Activated CD8-positive, alpha-beta memory T cell treated with anti-CD3 and anti-CD28 coated beads for 36 hours (primary cell): ENCODE data around the gene HECTD4. TPM values are rescaled to one million over a fixed set of nuclear protein-coding genes. Genes with fewer than 3 reads are reported as not detected.

Source experiments
- CTCF ChIA-PET: fragments of 350-600 bp; sonication (Branson Sonifier 250); formaldehyde crosslinking; loops from one replicate; lab custom pipeline; 2021; ENCODE audit warnings: antibody characterized with exemption; lab: Charles Lee
- POLR2A ChIA-PET: fragments of 350-600 bp; sonication (Branson Sonifier 250); formaldehyde crosslinking; loops from one replicate; lab custom pipeline; 2021; ENCODE audit warnings: antibody characterized with exemption; lab: Charles Lee
- total RNA-seq, 2 experiments: library from RNA; stranded (reverse); gene quantifications; one replicate each; pipeline ENCODE4 v1.2.3, GENCODE V29; 2021

HECTD4 gene
- total RNA-seq, 2 experiments from 2014 or later, result 23.4 to 29.0 TPM

- CTCF ChIA-PET, result no interaction called here
- POLR2A ChIA-PET, result no interaction called here
Measured at GRCh38 chr12:112175361-112176155, 206.7 kb downstream of the HECTD4 start.

- ChIA-PET CTCF (no interaction called here), POLR2A (no interaction called here)
Measured at GRCh38 chr12:112172556-112173324, 209.5 kb downstream of the HECTD4 start.

GRCh38 chr12:112170971-112171596 lies 211.1 kb downstream of the HECTD4 start:
- CTCF ChIA-PET, result interaction anchor here (0.6 kb wide), 1 partner anchor 121 kb away, joined by 3 read pairs; no protein-coding TSS in a partner anchor
- POLR2A ChIA-PET, result no interaction called here

GRCh38 chr12:112170376-112170775 lies 211.9 kb downstream of the HECTD4 start:
- POLR2A ChIA-PET, result no interaction called here

GRCh38 chr12:112169966-112170365 lies 212.3 kb downstream of the HECTD4 start:
- ChIA-PET POLR2A (no interaction called here), CTCF (interaction anchor here (0.6 kb wide), 1 partner anchor 141 kb away, joined by 3 read pairs; no protein-coding TSS in a partner anchor)

More at GRCh38 chr12:112170376-112170775, 211.9 kb downstream of the HECTD4 start:
- CTCF ChIA-PET, result interaction anchor here (0.6 kb wide), 1 partner anchor 120 kb away, joined by 3 read pairs; no protein-coding TSS in a partner anchor

GRCh38 chr12:112169161-112169872 lies 212.9 kb downstream of the HECTD4 start:
- ChIA-PET CTCF (interaction anchor here (0.6 kb wide), 1 partner anchor 142 kb away, joined by 3 read pairs; no protein-coding TSS in a partner anchor), POLR2A (no interaction called here)

GRCh38 chr12:112168561-112168971 lies 213.7 kb downstream of the HECTD4 start:
- CTCF ChIA-PET, result no interaction called here
- POLR2A ChIA-PET, result no interaction called here

- POLR2A ChIA-PET, result no interaction called here
Measured at GRCh38 chr12:112167718-112168525, 214.3 kb downstream of the HECTD4 start.

GRCh38 chr12:112167031-112167461 lies 215.2 kb downstream of the HECTD4 start:
- CTCF ChIA-PET, result no interaction called here
- POLR2A ChIA-PET, result no interaction called here

More at GRCh38 chr12:112167718-112168525, 214.3 kb downstream of the HECTD4 start:
- CTCF ChIA-PET, result no interaction called here

- ChIA-PET CTCF (no interaction called here), POLR2A (no interaction called here)
Measured at GRCh38 chr12:112166051-112167015, 215.9 kb downstream of the HECTD4 start.

- ChIA-PET CTCF (no interaction called here), POLR2A (interaction anchor here (0.6 kb wide), 1 partner anchor 110 kb away, joined by 3 read pairs; no protein-coding TSS in a partner anchor)
Measured at GRCh38 chr12:112165624-112166023, 216.6 kb downstream of the HECTD4 start.

- POLR2A ChIA-PET, result no interaction called here
Measured at GRCh38 chr12:112164011-112164660, 218.1 kb downstream of the HECTD4 start.

GRCh38 chr12:112163471-112163991 lies 218.7 kb downstream of the HECTD4 start:
- ChIA-PET CTCF (no interaction called here), POLR2A (no interaction called here)

More at GRCh38 chr12:112164011-112164660, 218.1 kb downstream of the HECTD4 start:
- CTCF ChIA-PET, result no interaction called here

GRCh38 chr12:112163056-112163455 lies 219.2 kb downstream of the HECTD4 start:
- POLR2A ChIA-PET, result no interaction called here
- CTCF ChIA-PET, result no interaction called here

GRCh38 chr12:112162241-112162790 lies 219.9 kb downstream of the HECTD4 start:
- POLR2A ChIA-PET, result no interaction called here
- CTCF ChIA-PET, result no interaction called here

GRCh38 chr12:112161711-112162110 lies 220.5 kb downstream of the HECTD4 start:
- POLR2A ChIA-PET, result no interaction called here
- CTCF ChIA-PET, result no interaction called here
